PC-3 (cell line): ENCODE measurements around the gene RGS11. TPM values are rescaled to one million over a fixed set of nuclear protein-coding genes. Genes with fewer than 3 reads are reported as not detected.

Experiments used
- ATAC-seq: fragments of 200-7000 bp; cut with Tn5 transposase; 2 replicates; pipeline ENCODE4 v1.9.1; 2020; ENCODE audit warnings: mild to moderate bottlenecking, moderate library complexity
- BruUV-seq: library from RNA; stranded (reverse); fragments of 400-500 nt; replicated peaks from 2 replicates; lab custom pipeline; 2021; lab: Mats Ljungman, UMichigan
- CTCF ChIA-PET: fragments of 300-600 bp; sonication (Branson Sonifier 250); formaldehyde crosslinking; loops from one replicate; lab custom pipeline; 2022; ENCODE audit warnings: antibody characterized with exemption; lab: Charles Lee
- POLR2A ChIA-PET: fragments of 300-600 bp; sonication (Branson Sonifier 250); formaldehyde crosslinking; loops from one replicate; lab custom pipeline; 2022; ENCODE audit warnings: antibody characterized with exemption; ENCODE audit not compliant: unreplicated experiment; lab: Charles Lee
- DNase-seq: peaks from one replicate; pipeline ENCODE4 v3.0.0-alpha.2; 2015
- H2AFZ ChIP-seq: fragments of 300-600 bp; sonication (generic); 2 replicates; pipeline ENCODE4 v1.6.0; 2016; ENCODE audit warnings: antibody characterized with exemption, low read length
- H3F3A ChIP-seq: fragments of 300-600 bp; sonication (generic); one replicate; pipeline ENCODE4 v1.6.0; 2017; ENCODE audit warnings: antibody characterized with exemption, low read length, control low read depth, mild to moderate bottlenecking; ENCODE audit not compliant: unreplicated experiment
- H3K27ac ChIP-seq: fragments of 300-600 bp; sonication (generic); 2 replicates; pipeline ENCODE4 v1.5.1; 2016; ENCODE audit warnings: mild to moderate bottlenecking, low read length
- H3K27me3 ChIP-seq: fragments of 300-600 bp; sonication (generic); 2 replicates; pipeline ENCODE4 v1.6.1; 2016; ENCODE audit warnings: low read length, mixed read lengths
- H3K36me3 ChIP-seq: fragments of 300-600 bp; sonication (generic); 2 replicates; pipeline ENCODE4 v1.6.1; 2016; ENCODE audit warnings: low read depth, mixed run types, low read length, mixed read lengths
- H3K4me1 ChIP-seq: fragments of 300-600 bp; sonication (generic); 2 replicates; pipeline ENCODE4 v1.5.1; 2016; ENCODE audit warnings: low read length; ENCODE audit not compliant: insufficient read depth
- H3K4me2 ChIP-seq: fragments of 300-600 bp; sonication (generic); 2 replicates; pipeline ENCODE4 v1.6.0; 2016; ENCODE audit warnings: low read length
- H3K4me3 ChIP-seq: fragments of 300-600 bp; sonication (generic); 2 replicates; pipeline ENCODE4 v1.5.1; 2016; ENCODE audit warnings: mild to moderate bottlenecking, low read length, mixed read lengths
- H3K79me2 ChIP-seq: fragments of 300-600 bp; sonication (generic); 2 replicates; pipeline ENCODE4 v1.6.1; 2017; ENCODE audit warnings: low read length, mixed read lengths
- H3K9ac ChIP-seq: fragments of 300-600 bp; sonication (generic); 2 replicates; pipeline ENCODE4 v1.6.0; 2016; ENCODE audit warnings: mild to moderate bottlenecking, low read length
- H3K9me2 ChIP-seq: fragments of 300-600 bp; sonication (generic); replicated peaks from 2 replicates; pipeline ENCODE4 v1.6.1; 2016; ENCODE audit warnings: mixed run types, low read length, mixed read lengths
- H3K9me3 ChIP-seq: fragments of 300-600 bp; sonication (generic); 2 replicates; pipeline ENCODE4 v1.6.1; 2016; ENCODE audit warnings: low read length, mixed read lengths
- H4K20me1 ChIP-seq: fragments of 300-600 bp; sonication (generic); 2 replicates; pipeline ENCODE4 v1.6.1; 2016; ENCODE audit warnings: low read length, mixed read lengths
- CTCF ChIP-seq: fragments of 300-600 bp; sonication (generic); conservative IDR thresholded peaks from 2 replicates; pipeline ENCODE4 v1.5.1; 2017; ENCODE audit warnings: antibody characterized with exemption, low read depth, mild to moderate bottlenecking, low read length
- EZH2 ChIP-seq: fragments of 300-600 bp; sonication (generic); IDR thresholded peaks from one replicate; pipeline ENCODE4 v1.6.1; 2017; ENCODE audit warnings: antibody characterized with exemption, mild to moderate bottlenecking, low read length; ENCODE audit not compliant: unreplicated experiment
- EZH2phosphoT487 ChIP-seq: fragments of 300-600 bp; sonication (generic); IDR thresholded peaks from 2 replicates; pipeline ENCODE4 v1.6.1; 2018; ENCODE audit warnings: mild to moderate bottlenecking, antibody characterized with exemption, low read length, borderline replicate concordance
- intact Hi-C: fragments of 100-400 bp; cut with micrococcal nuclease; formaldehyde crosslinking; loops from 2 replicates; pipeline ENCODE4 v1.9.0; 2023
- total RNA-seq: library from RNA; depleted of rRNA; stranded (reverse); fragments of >200 nt; gene quantifications from 2 replicates; pipeline ENCODE4 v1.2.3, GENCODE V29; 2014

Gene RGS11
- total RNA-seq, 1 experiment from 2014 or later = 1.2 TPM

GRCh38 chr16:263944-264343 lies 11.8 kb downstream of the RGS11 start:
- Histone ChIP-seq H3K4me2 (no peak overlapping the region), H3K27me3 (no peaks in the 10 kb centered on the region), H3K36me3 (no peaks in the 10 kb centered on the region), H3F3A (no peaks in the 10 kb centered on the region), H3K9ac (no peak overlapping the region), H3K27ac (no peak overlapping the region), H4K20me1 (no peaks in the 10 kb centered on the region), H3K9me3 (no peaks in the 10 kb centered on the region), H3K9me2 (no peaks in the 10 kb centered on the region), H2AFZ (no peak overlapping the region), H3K4me3 (no peak overlapping the region), H3K4me1 (no peaks in the 10 kb centered on the region), H3K79me2 (no peaks in the 10 kb centered on the region)
- no peak for ATAC-seq
- no peak for DNase-seq
- POLR2A ChIA-PET = no interaction called here
- TF ChIP-seq CTCF (no peak), EZH2phosphoT487 (no peak), EZH2 (no peak)
- no TSS peak for BruUV-seq
- CTCF ChIA-PET = no interaction called here
- intact Hi-C loops = no loop called here

GRCh38 chr16:263182-263774 lies 12.5 kb downstream of the RGS11 start:
- ChIA-PET CTCF (no interaction called here), POLR2A (no interaction called here)
- no peak overlapping the region for H3K27ac ChIP-seq
- H3K4me2 ChIP-seq = no peak overlapping the region
- H3K79me2 ChIP-seq = no peaks in the 10 kb centered on the region
- no peak overlapping the region for H3K4me3 ChIP-seq
- no peaks in the 10 kb centered on the region for H3K9me2 ChIP-seq
- DNase-seq (no peak), ATAC-seq (no peak)
- intact Hi-C loops = no loop called here
- TF ChIP-seq CTCF = no peak
- no peak for TF ChIP-seq EZH2
- TF ChIP-seq EZH2phosphoT487 = no peak
- BruUV-seq = no TSS peak
- H3K36me3 ChIP-seq = no peaks in the 10 kb centered on the region
- H3K9ac ChIP-seq = no peak overlapping the region
- no peaks in the 10 kb centered on the region for H4K20me1 ChIP-seq
- H3K4me1 ChIP-seq = no peaks in the 10 kb centered on the region
- H3K9me3 ChIP-seq = no peaks in the 10 kb centered on the region
- H3K27me3 ChIP-seq = no peaks in the 10 kb centered on the region
- no peaks in the 10 kb centered on the region for H3F3A ChIP-seq
- no peak overlapping the region for H2AFZ ChIP-seq

GRCh38 chr16:262121-262745 lies 13.5 kb downstream of the RGS11 start:
- H3K9ac ChIP-seq = no peak overlapping the region
- no peak overlapping the region for H2AFZ ChIP-seq
- H3K9me2 ChIP-seq = no peaks in the 10 kb centered on the region
- POLR2A ChIA-PET = no interaction called here
- DNase-seq = no peak
- H4K20me1 ChIP-seq = no peaks in the 10 kb centered on the region
- no peak overlapping the region for H3K27ac ChIP-seq
- BruUV-seq = no TSS peak
- H3F3A ChIP-seq = no peaks in the 10 kb centered on the region
- no peak for ATAC-seq
- no peaks in the 10 kb centered on the region for H3K79me2 ChIP-seq
- no peak overlapping the region for H3K4me2 ChIP-seq
- H3K27me3 ChIP-seq = no peaks in the 10 kb centered on the region
- no peaks in the 10 kb centered on the region for H3K9me3 ChIP-seq
- no peaks in the 10 kb centered on the region for H3K4me1 ChIP-seq
- intact Hi-C loops = no loop called here
- TF ChIP-seq EZH2phosphoT487 = no peak
- TF ChIP-seq EZH2 = no peak
- TF ChIP-seq CTCF = no peak
- H3K36me3 ChIP-seq = no peaks in the 10 kb centered on the region
- H3K4me3 ChIP-seq = no peak overlapping the region
- CTCF ChIA-PET = no interaction called here
